ENCODE results near the gene WIF1. TPM values are rescaled to one million over a fixed set of nuclear protein-coding genes. Genes with fewer than 3 reads are reported as not detected.

The WIF1 gene
- total RNA-seq, 3 donors from 2014 or later, result 23.4 to 25.9 TPM; not detected in 1

- intact Hi-C loops (cut with DNase I; ENCODE audit: low total_unique reads), result no loop called here
- TF ChIP-seq CTCF (IDR thresholded peaks at IDR 0.05) (no peak), POLR2A (IDR thresholded peaks at IDR 0.05) (no peak), POLR2AphosphoS5 (IDR thresholded peaks at IDR 0.05) (no peak)
- no peak for DNase-seq (ENCODE audit: low spot score in 2 of 2)
- no peak overlapping the region for H3K27ac ChIP-seq
- no peaks in the 10 kb centered on the region for H3K4me1 ChIP-seq
- H3K36me3 ChIP-seq, result no peaks in the 10 kb centered on the region
- H3K27me3 ChIP-seq, result no peaks in the 10 kb centered on the region
- no peak overlapping the region for H3K4me3 ChIP-seq
- H3K9me3 ChIP-seq, result no peaks in the 10 kb centered on the region
Observed at GRCh38 chr12:65100140-65100539, 21.0 kb downstream of the WIF1 start.

GRCh38 chr12:65099182-65099581 is 21.9 kb downstream of the WIF1 start:
- no peaks in the 10 kb centered on the region for H3K4me1 ChIP-seq
- TF ChIP-seq CTCF (IDR thresholded peaks at IDR 0.05) (no peak), POLR2A (IDR thresholded peaks at IDR 0.05) (no peak), POLR2AphosphoS5 (IDR thresholded peaks at IDR 0.05) (no peak)
- no peaks in the 10 kb centered on the region for H3K9me3 ChIP-seq
- no peaks in the 10 kb centered on the region for H3K27me3 ChIP-seq
- no peak overlapping the region for H3K27ac ChIP-seq
- intact Hi-C loops (cut with DNase I; ENCODE audit: low total_unique reads), result no loop called here
- DNase-seq (ENCODE audit: low spot score in 2 of 2), result no peak
- no peaks in the 10 kb centered on the region for H3K36me3 ChIP-seq
- H3K4me3 ChIP-seq, result no peak overlapping the region

GRCh38 chr12:65098364-65098763 is 22.7 kb downstream of the WIF1 start:
- Histone ChIP-seq H3K9me3 (no peaks in the 10 kb centered on the region), H3K27ac (no peak overlapping the region), H3K36me3 (no peaks in the 10 kb centered on the region), H3K4me3 (no peak overlapping the region), H3K27me3 (no peaks in the 10 kb centered on the region), H3K4me1 (no peaks in the 10 kb centered on the region)
- intact Hi-C loops (cut with DNase I; ENCODE audit: low total_unique reads), result no loop called here
- no peak for DNase-seq (ENCODE audit: low spot score in 2 of 2)
- TF ChIP-seq POLR2A (IDR thresholded peaks at IDR 0.05) (no peak), POLR2AphosphoS5 (IDR thresholded peaks at IDR 0.05) (no peak), CTCF (IDR thresholded peaks at IDR 0.05) (no peak)

- no peak for TF ChIP-seq POLR2AphosphoS5 (IDR thresholded peaks at IDR 0.05)
- TF ChIP-seq CTCF (IDR thresholded peaks at IDR 0.05), result no peak
- TF ChIP-seq POLR2A (IDR thresholded peaks at IDR 0.05), result no peak
- intact Hi-C loops (cut with DNase I; ENCODE audit: low total_unique reads), result no loop called here
- no peak for DNase-seq (ENCODE audit: low spot score in 2 of 2)
Observed at GRCh38 chr12:65094722-65095121, 26.4 kb downstream of the WIF1 start.

GRCh38 chr12:65093606-65094005 is 27.5 kb downstream of the WIF1 start:
- H3K9me3 ChIP-seq, result no peaks in the 10 kb centered on the region
- intact Hi-C loops (cut with DNase I; ENCODE audit: low total_unique reads), result no loop called here
- H3K4me1 ChIP-seq, result no peaks in the 10 kb centered on the region
- no peak for DNase-seq (ENCODE audit: low spot score in 2 of 2)
- H3K27me3 ChIP-seq, result peaks cover 0 to 8% of the 10 kb centered on the region in 2 donors
- H3K4me3 ChIP-seq, result no peak overlapping the region
- H3K27ac ChIP-seq, result no peak overlapping the region
- TF ChIP-seq POLR2AphosphoS5 (IDR thresholded peaks at IDR 0.05), result no peak
- no peak for TF ChIP-seq POLR2A (IDR thresholded peaks at IDR 0.05)
- TF ChIP-seq CTCF (IDR thresholded peaks at IDR 0.05), result no peak
- H3K36me3 ChIP-seq, result no peaks in the 10 kb centered on the region

More at GRCh38 chr12:65094722-65095121, 26.4 kb downstream of the WIF1 start:
- Histone ChIP-seq H3K4me1 (no peaks in the 10 kb centered on the region), H3K36me3 (no peaks in the 10 kb centered on the region), H3K4me3 (no peak overlapping the region), H3K9me3 (no peaks in the 10 kb centered on the region), H3K27ac (no peak overlapping the region), H3K27me3 (peaks cover 0 to 2% of the 10 kb centered on the region in 2 donors)
